Neural cell (in vitro differentiated cells): Measurements from ENCODE around the gene PTPN3.

Source experiments
- EZH2 ChIP-seq: fragments of 200-600, 300-800 bp; shearing (Covaris generic), sonication (generic); IDR thresholded peaks from 2 replicates; pipeline ENCODE4 v1.6.1; 2014; ENCODE audit warnings: antibody characterized with exemption, low read length, borderline replicate concordance, mild to moderate bottlenecking; ENCODE audit not compliant: insufficient read depth, poor library complexity, severe bottlenecking
- POLR2AphosphoS5 ChIP-seq: IDR thresholded peaks from 2 replicates; pipeline ENCODE4 v1.6.1; 2012
- TAF1 ChIP-seq: IDR thresholded peaks from 2 replicates; pipeline ENCODE4 v1.6.1; 2012; ENCODE audit warnings: low read depth
- TF ChIP-seq, protein P1 (sequence below): fragments of 450-650 bp; IDR thresholded peaks from 2 replicates; pipeline ENCODE4 v1.5.1; 2014; ENCODE audit warnings: antibody characterized with exemption, mild to moderate bottlenecking, moderate library complexity; ENCODE audit not compliant: poor library complexity, severe bottlenecking

DNA sequence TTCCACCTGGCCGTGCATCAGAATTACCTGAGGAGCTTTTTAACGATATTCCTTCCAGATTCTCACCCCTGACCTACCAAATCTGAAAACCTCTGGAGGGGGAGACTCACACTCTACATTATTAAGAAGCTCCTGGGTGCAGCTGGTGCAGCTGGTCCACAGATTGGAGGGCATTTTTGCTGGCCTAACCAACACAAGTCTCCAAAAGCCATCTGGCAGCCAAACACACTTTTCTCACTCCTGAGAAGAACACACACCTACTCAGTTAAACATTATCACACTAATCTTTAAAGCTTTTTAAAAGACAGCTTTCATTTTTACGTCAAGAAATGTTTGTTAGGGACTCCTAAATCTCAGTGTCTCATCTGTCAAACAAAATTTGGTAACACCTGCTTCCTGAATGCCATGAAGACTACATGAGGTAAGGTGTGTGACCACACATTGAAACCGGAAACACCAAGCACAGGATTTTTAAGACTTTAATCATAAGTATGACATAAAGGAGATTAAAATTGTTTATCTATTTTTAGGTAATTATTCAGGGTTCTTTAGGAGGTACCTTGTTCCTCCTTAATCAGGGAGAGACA is 14.2 kb upstream of the PTPN3 start:
- no peak for TF ChIP-seq TAF1
- no peak for TF ChIP-seq POLR2AphosphoS5
- TF ChIP-seq EZH2: no peak
- TF ChIP-seq, protein P1, sequence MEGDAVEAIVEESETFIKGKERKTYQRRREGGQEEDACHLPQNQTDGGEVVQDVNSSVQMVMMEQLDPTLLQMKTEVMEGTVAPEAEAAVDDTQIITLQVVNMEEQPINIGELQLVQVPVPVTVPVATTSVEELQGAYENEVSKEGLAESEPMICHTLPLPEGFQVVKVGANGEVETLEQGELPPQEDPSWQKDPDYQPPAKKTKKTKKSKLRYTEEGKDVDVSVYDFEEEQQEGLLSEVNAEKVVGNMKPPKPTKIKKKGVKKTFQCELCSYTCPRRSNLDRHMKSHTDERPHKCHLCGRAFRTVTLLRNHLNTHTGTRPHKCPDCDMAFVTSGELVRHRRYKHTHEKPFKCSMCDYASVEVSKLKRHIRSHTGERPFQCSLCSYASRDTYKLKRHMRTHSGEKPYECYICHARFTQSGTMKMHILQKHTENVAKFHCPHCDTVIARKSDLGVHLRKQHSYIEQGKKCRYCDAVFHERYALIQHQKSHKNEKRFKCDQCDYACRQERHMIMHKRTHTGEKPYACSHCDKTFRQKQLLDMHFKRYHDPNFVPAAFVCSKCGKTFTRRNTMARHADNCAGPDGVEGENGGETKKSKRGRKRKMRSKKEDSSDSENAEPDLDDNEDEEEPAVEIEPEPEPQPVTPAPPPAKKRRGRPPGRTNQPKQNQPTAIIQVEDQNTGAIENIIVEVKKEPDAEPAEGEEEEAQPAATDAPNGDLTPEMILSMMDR: no peak
